GM23338 (cell line): ENCODE results near the gene PLA2G2A. TPM values are rescaled to one million over a fixed set of nuclear protein-coding genes. Genes with fewer than 3 reads are reported as not detected.

Source experiments
- ATAC-seq: fragments of 200-7000 bp; cut with Tn5 transposase; 3 replicates; pipeline ENCODE4 v1.9.1; 2020
- DNase-seq: peaks from one replicate; pipeline ENCODE4 v3.0.0-alpha.2; 2015; ENCODE audit warnings: low spot score
- H2AFZ ChIP-seq: fragments of 200-600 bp; sonication (generic); 2 replicates; pipeline ENCODE4 v1.8.0; 2016; ENCODE audit warnings: antibody characterized with exemption, mild to moderate bottlenecking, moderate library complexity
- H3F3A ChIP-seq: fragments of 200-600 bp; sonication (generic); replicated peaks from 2 replicates; pipeline ENCODE4 v1.8.0; 2017; ENCODE audit warnings: antibody characterized with exemption, mixed run types, low read depth
- H3K27ac ChIP-seq: fragments of 200-600 bp; sonication (generic); 2 replicates; pipeline ENCODE4 v1.6.1; 2016; ENCODE audit warnings: low read depth
- H3K27me3 ChIP-seq: fragments of 200-600 bp; sonication (generic); 2 replicates; pipeline ENCODE4 v1.8.0; 2016; ENCODE audit warnings: mild to moderate bottlenecking, mixed run types, moderate library complexity; ENCODE audit not compliant: insufficient read depth
- H3K36me3 ChIP-seq: fragments of 200-600 bp; sonication (generic); 2 replicates; pipeline ENCODE4 v1.8.0; 2016; ENCODE audit warnings: mild to moderate bottlenecking; ENCODE audit not compliant: insufficient read depth
- H3K4me1 ChIP-seq: fragments of 200-600 bp; sonication (generic); 2 replicates; pipeline ENCODE4 v1.8.0; 2016; ENCODE audit warnings: mild to moderate bottlenecking, moderate library complexity; ENCODE audit not compliant: insufficient read depth
- H3K4me2 ChIP-seq: fragments of 200-600 bp; sonication (generic); 2 replicates; pipeline ENCODE4 v1.7.1; 2017; ENCODE audit warnings: mixed run types
- H3K4me3 ChIP-seq: fragments of 200-600 bp; sonication (generic); 2 replicates; pipeline ENCODE4 v1.6.1; 2016; ENCODE audit warnings: mixed run types
- H3K79me2 ChIP-seq: fragments of 200-600 bp; sonication (generic); replicated peaks from 2 replicates; pipeline ENCODE4 v1.8.0; 2017; ENCODE audit warnings: mild to moderate bottlenecking; ENCODE audit not compliant: insufficient read depth
- H3K9me2 ChIP-seq: fragments of 200-600 bp; sonication (generic); 2 replicates; pipeline ENCODE4 v1.8.0; 2017; ENCODE audit not compliant: insufficient read depth
- H4K20me1 ChIP-seq: fragments of 200-600 bp; sonication (generic); replicated peaks from 2 replicates; pipeline ENCODE4 v1.8.0; 2017; ENCODE audit warnings: mild to moderate bottlenecking; ENCODE audit not compliant: insufficient read depth
- H3K27ac Mint-ChIP-seq: 2 replicates; pipeline ENCODE4 v1.8.0; 2020; ENCODE audit warnings: inconsistent platforms, mild to moderate bottlenecking, moderate library complexity, mixed read lengths
- H3K27me3 Mint-ChIP-seq: 3 replicates; pipeline ENCODE4 v1.8.0; 2022; ENCODE audit warnings: low read depth, mild to moderate bottlenecking, moderate library complexity, mixed read lengths, inconsistent platforms; ENCODE audit not compliant: insufficient read depth, poor library complexity
- H3K36me3 Mint-ChIP-seq: 3 replicates; pipeline ENCODE4 v1.8.0; 2021; ENCODE audit warnings: low read depth, mild to moderate bottlenecking, inconsistent platforms, moderate library complexity, mixed read lengths
- H3K4me1 Mint-ChIP-seq: 3 replicates; pipeline ENCODE4 v1.8.0; 2020; ENCODE audit warnings: mild to moderate bottlenecking, inconsistent platforms, mixed read lengths
- H3K4me3 Mint-ChIP-seq: 3 replicates; pipeline ENCODE4 v1.8.0; 2021; ENCODE audit warnings: moderate library complexity, mild to moderate bottlenecking, inconsistent platforms, mixed read lengths
- H3K9me3 Mint-ChIP-seq: 3 replicates; pipeline ENCODE4 v1.8.0; 2020; ENCODE audit warnings: moderate library complexity, mild to moderate bottlenecking, inconsistent platforms, mixed read lengths
- EZH2phosphoT487 ChIP-seq: fragments of 200-600 bp; sonication (generic); IDR thresholded peaks from one replicate; pipeline ENCODE4 v1.8.1; 2018; ENCODE audit warnings: antibody characterized with exemption; ENCODE audit not compliant: unreplicated experiment
- POLR2AphosphoS5 ChIP-seq: IDR thresholded peaks from 2 replicates; pipeline ENCODE4 v1.6.1; 2016; ENCODE audit warnings: antibody characterized with exemption, low read depth
- REST ChIP-seq: IDR thresholded peaks from one replicate; pipeline ENCODE4 v1.6.1; 2018; ENCODE audit warnings: antibody characterized with exemption; ENCODE audit not compliant: unreplicated experiment
- ZNF114 ChIP-seq: fragments of 250-450 bp; sonication (Bioruptor Pico); IDR thresholded peaks from 2 replicates; pipeline ENCODE4 v1.5.0; 2020; ENCODE audit warnings: mild to moderate bottlenecking, moderate library complexity
- ZNF331 ChIP-seq: fragments of 250-450 bp; sonication (Bioruptor Pico); IDR thresholded peaks from 2 replicates; pipeline ENCODE4 v1.5.0; 2020; ENCODE audit warnings: low read depth, mild to moderate bottlenecking, moderate library complexity
- polyA plus RNA-seq: library from polyadenylated mRNA; unstranded; fragments of >200 nt; fragmentation: Nextera tagmentation; extraction: Ambion mirVana; gene quantifications from 2 replicates; pipeline ENCODE4 v1.2.1, GENCODE V29; 2016
- total RNA-seq: library from RNA; depleted of rRNA; stranded (reverse); fragments of >200 nt; shearing (Covaris generic); gene quantifications from 2 replicates; pipeline ENCODE4 v1.2.3, GENCODE V29; 2014
- TF ChIP-seq, protein P1 (sequence below): fragments of 250-450 bp; sonication (Bioruptor Pico); IDR thresholded peaks from 2 replicates; pipeline ENCODE4 v1.5.0; 2020; ENCODE audit warnings: mild to moderate bottlenecking, moderate library complexity
- TF ChIP-seq, protein P2 (sequence below), 2 experiments: fragments of 200-600 bp in 1 of 2; sonication (generic) in 1 of 2; conservative IDR thresholded peaks; 2 replicates each; pipeline versions ENCODE4 v1.5.1 to v1.6.1; 2016 to 2017; ENCODE audit warnings: antibody characterized with exemption in 2 of 2, low read depth in 2 of 2, mild to moderate bottlenecking in 2 of 2, moderate library complexity in 1 of 2

PLA2G2A gene
- total and polyA plus RNA-seq, 2 experiments from 2014 or later: 0.55 TPM; not detected in 1

GRCh38 chr1:20028726-20029125 is 49.3 kb upstream of the PLA2G2A start:
- Mint-ChIP-seq H3K4me3 (no peak overlapping the region), H3K27ac (no peak overlapping the region), H3K4me1 (no peaks in the 10 kb centered on the region; the same call in 2 of the 3 replicates), H3K9me3 (peaks cover 9% of the 10 kb centered on the region; the same call in 2 of the 3 replicates), H3K36me3 (no peaks in the 10 kb centered on the region), H3K27me3 (peaks cover 6% of the 10 kb centered on the region)
- Histone ChIP-seq H3K79me2 (no peaks in the 10 kb centered on the region), H3K27me3 (no peaks in the 10 kb centered on the region), H3K4me1 (no peaks in the 10 kb centered on the region), H2AFZ (no peak overlapping the region), H3K36me3 (no peaks in the 10 kb centered on the region), H3K4me3 (no peak overlapping the region), H3F3A (no peaks in the 10 kb centered on the region), H3K9me2 (peaks cover under 1% of the 10 kb centered on the region), H3K27ac (no peak overlapping the region), H3K4me2 (no peak overlapping the region), H4K20me1 (no peaks in the 10 kb centered on the region)
- DNase-seq: no peak
- TF ChIP-seq, protein P1, sequence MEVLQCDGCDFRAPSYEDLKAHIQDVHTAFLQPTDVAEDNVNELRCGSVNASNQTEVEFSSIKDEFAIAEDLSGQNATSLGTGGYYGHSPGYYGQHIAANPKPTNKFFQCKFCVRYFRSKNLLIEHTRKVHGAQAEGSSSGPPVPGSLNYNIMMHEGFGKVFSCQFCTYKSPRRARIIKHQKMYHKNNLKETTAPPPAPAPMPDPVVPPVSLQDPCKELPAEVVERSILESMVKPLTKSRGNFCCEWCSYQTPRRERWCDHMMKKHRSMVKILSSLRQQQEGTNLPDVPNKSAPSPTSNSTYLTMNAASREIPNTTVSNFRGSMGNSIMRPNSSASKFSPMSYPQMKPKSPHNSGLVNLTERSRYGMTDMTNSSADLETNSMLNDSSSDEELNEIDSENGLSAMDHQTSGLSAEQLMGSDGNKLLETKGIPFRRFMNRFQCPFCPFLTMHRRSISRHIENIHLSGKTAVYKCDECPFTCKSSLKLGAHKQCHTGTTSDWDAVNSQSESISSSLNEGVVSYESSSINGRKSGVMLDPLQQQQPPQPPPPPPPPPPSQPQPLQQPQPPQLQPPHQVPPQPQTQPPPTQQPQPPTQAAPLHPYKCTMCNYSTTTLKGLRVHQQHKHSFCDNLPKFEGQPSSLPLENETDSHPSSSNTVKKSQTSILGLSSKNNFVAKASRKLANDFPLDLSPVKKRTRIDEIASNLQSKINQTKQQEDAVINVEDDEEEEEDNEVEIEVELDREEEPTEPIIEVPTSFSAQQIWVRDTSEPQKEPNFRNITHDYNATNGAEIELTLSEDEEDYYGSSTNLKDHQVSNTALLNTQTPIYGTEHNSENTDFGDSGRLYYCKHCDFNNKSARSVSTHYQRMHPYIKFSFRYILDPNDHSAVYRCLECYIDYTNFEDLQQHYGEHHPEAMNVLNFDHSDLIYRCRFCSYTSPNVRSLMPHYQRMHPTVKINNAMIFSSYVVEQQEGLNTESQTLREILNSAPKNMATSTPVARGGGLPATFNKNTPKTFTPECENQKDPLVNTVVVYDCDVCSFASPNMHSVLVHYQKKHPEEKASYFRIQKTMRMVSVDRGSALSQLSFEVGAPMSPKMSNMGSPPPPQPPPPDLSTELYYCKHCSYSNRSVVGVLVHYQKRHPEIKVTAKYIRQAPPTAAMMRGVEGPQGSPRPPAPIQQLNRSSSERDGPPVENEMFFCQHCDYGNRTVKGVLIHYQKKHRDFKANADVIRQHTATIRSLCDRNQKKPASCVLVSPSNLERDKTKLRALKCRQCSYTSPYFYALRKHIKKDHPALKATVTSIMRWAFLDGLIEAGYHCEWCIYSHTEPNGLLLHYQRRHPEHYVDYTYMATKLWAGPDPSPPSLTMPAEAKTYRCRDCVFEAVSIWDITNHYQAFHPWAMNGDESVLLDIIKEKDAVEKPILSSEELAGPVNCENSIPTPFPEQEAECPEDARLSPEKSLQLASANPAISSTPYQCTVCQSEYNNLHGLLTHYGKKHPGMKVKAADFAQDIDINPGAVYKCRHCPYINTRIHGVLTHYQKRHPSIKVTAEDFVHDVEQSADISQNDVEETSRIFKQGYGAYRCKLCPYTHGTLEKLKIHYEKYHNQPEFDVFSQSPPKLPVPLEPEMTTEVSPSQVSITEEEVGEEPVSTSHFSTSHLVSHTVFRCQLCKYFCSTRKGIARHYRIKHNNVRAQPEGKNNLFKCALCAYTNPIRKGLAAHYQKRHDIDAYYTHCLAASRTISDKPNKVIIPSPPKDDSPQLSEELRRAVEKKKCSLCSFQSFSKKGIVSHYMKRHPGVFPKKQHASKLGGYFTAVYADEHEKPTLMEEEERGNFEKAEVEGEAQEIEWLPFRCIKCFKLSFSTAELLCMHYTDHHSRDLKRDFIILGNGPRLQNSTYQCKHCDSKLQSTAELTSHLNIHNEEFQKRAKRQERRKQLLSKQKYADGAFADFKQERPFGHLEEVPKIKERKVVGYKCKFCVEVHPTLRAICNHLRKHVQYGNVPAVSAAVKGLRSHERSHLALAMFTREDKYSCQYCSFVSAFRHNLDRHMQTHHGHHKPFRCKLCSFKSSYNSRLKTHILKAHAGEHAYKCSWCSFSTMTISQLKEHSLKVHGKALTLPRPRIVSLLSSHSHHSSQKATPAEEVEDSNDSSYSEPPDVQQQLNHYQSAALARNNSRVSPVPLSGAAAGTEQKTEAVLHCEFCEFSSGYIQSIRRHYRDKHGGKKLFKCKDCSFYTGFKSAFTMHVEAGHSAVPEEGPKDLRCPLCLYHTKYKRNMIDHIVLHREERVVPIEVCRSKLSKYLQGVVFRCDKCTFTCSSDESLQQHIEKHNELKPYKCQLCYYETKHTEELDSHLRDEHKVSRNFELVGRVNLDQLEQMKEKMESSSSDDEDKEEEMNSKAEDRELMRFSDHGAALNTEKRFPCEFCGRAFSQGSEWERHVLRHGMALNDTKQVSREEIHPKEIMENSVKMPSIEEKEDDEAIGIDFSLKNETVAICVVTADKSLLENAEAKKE (CRISPR knock-in tag): no peak
- TF ChIP-seq REST: no peak
- TF ChIP-seq EZH2phosphoT487: no peak
- TF ChIP-seq POLR2AphosphoS5: no peak
- TF ChIP-seq ZNF331: no peak
- TF ChIP-seq, protein P2, sequence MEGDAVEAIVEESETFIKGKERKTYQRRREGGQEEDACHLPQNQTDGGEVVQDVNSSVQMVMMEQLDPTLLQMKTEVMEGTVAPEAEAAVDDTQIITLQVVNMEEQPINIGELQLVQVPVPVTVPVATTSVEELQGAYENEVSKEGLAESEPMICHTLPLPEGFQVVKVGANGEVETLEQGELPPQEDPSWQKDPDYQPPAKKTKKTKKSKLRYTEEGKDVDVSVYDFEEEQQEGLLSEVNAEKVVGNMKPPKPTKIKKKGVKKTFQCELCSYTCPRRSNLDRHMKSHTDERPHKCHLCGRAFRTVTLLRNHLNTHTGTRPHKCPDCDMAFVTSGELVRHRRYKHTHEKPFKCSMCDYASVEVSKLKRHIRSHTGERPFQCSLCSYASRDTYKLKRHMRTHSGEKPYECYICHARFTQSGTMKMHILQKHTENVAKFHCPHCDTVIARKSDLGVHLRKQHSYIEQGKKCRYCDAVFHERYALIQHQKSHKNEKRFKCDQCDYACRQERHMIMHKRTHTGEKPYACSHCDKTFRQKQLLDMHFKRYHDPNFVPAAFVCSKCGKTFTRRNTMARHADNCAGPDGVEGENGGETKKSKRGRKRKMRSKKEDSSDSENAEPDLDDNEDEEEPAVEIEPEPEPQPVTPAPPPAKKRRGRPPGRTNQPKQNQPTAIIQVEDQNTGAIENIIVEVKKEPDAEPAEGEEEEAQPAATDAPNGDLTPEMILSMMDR (conservative IDR thresholded peaks at IDR 0.05; ENCODE audit: low read depth in 2 of 2): no peak
- no peak for TF ChIP-seq ZNF114 (CRISPR knock-in tag)
- ATAC-seq: no peak
